ENCODE results near the gene KARS1.

The KARS1 gene

DNA sequence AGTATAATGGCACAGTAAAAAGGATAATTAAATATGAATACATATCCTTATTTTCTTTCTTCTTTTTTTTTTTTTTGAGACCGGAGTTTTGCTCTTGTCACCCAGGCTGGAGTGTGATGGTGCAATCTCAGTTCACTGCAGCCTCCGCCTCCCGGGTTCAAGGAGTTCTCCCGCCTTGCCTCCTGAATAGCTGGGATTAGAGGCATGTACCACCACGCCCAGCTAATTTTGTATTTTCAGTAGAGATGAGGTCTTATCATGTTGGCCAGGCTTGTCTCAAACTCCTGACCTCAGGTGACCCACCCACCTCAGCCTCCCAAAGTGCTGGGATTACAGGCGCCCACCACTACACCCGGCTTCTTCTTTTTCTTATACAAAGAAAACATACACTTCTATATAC, 69.3 kb downstream of the KARS1 start:
- no peak for DNase-seq (ENCODE audit: low read depth)
- TF ChIP-seq, protein P1, sequence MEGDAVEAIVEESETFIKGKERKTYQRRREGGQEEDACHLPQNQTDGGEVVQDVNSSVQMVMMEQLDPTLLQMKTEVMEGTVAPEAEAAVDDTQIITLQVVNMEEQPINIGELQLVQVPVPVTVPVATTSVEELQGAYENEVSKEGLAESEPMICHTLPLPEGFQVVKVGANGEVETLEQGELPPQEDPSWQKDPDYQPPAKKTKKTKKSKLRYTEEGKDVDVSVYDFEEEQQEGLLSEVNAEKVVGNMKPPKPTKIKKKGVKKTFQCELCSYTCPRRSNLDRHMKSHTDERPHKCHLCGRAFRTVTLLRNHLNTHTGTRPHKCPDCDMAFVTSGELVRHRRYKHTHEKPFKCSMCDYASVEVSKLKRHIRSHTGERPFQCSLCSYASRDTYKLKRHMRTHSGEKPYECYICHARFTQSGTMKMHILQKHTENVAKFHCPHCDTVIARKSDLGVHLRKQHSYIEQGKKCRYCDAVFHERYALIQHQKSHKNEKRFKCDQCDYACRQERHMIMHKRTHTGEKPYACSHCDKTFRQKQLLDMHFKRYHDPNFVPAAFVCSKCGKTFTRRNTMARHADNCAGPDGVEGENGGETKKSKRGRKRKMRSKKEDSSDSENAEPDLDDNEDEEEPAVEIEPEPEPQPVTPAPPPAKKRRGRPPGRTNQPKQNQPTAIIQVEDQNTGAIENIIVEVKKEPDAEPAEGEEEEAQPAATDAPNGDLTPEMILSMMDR (IDR thresholded peaks at IDR 0.05; ENCODE audit: insufficient read depth, low read depth, low read length, missing control alignments) = no peak
- no peak overlapping the region for H3K4me3 ChIP-seq (ENCODE audit: low read length)
